ENCODE results near the gene ABCC3. TPM values are rescaled to one million over a fixed set of nuclear protein-coding genes. Genes with fewer than 3 reads are reported as not detected.

The ABCC3 gene
- total and polyA plus RNA-seq, 8 donors, result 30.9 to 120 (median 50.3) TPM

- no peak overlapping the region for H3K27ac ChIP-seq
- TF ChIP-seq, protein P1, sequence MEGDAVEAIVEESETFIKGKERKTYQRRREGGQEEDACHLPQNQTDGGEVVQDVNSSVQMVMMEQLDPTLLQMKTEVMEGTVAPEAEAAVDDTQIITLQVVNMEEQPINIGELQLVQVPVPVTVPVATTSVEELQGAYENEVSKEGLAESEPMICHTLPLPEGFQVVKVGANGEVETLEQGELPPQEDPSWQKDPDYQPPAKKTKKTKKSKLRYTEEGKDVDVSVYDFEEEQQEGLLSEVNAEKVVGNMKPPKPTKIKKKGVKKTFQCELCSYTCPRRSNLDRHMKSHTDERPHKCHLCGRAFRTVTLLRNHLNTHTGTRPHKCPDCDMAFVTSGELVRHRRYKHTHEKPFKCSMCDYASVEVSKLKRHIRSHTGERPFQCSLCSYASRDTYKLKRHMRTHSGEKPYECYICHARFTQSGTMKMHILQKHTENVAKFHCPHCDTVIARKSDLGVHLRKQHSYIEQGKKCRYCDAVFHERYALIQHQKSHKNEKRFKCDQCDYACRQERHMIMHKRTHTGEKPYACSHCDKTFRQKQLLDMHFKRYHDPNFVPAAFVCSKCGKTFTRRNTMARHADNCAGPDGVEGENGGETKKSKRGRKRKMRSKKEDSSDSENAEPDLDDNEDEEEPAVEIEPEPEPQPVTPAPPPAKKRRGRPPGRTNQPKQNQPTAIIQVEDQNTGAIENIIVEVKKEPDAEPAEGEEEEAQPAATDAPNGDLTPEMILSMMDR (IDR thresholded peaks at IDR 0.05), result no peak
- ATAC-seq, result no peak
These were observed 17.0 kb downstream of the ABCC3 start for GRCh38 chr17:50651661-50652060.

DNA sequence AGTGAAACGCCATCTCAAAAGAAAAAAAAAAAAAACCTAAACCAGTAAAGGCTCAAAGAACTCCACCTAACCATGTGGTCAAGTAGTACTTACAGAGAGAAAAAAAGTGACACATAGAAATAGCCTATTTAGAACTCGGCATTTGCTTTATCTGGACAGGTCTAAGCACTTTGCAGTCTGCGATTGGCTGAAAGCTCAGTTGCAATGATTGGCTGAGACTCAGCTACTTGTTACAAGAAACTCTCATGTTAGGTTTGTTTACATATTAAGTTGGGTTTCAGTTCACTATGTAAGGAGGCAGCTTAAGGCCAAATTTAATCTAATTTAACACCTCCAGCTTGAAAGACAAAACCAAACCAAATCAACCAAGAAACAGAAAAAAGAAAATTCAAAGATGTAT is 19.1 kb downstream of the ABCC3 start:
- peak; percentile 93 for ATAC-seq
- no peaks in the 10 kb centered on the region for H3K36me3 ChIP-seq
- no peaks in the 10 kb centered on the region for H3K27me3 ChIP-seq
- no peak overlapping the region for H3K4me3 ChIP-seq
- DNase-seq, result no peak
- no peak overlapping the region for H3K27ac ChIP-seq
- H3K4me1 ChIP-seq, result no peaks in the 10 kb centered on the region
- intact Hi-C loops (cut with DNase I), result no loop called here
- H3K9me3 ChIP-seq, result peaks cover 0 to 2% of the 10 kb centered on the region in 2 donors
- TF ChIP-seq, protein P1 (IDR thresholded peaks at IDR 0.05), result no peak

More at GRCh38 chr17:50651661-50652060, 17.0 kb downstream of the ABCC3 start:
- no peak overlapping the region for H3K4me3 ChIP-seq
- H3K9me3 ChIP-seq, result peaks cover 0 to 2% of the 10 kb centered on the region in 2 donors
- DNase-seq, result no peak
- no peaks in the 10 kb centered on the region for H3K36me3 ChIP-seq
- H3K4me1 ChIP-seq, result no peaks in the 10 kb centered on the region
- intact Hi-C loops (cut with DNase I), result no loop called here
- H3K27me3 ChIP-seq, result no peaks in the 10 kb centered on the region

GRCh38 chr17:50656509-50656908 is 21.8 kb downstream of the ABCC3 start:
- Histone ChIP-seq H3K27me3 (no peaks in the 10 kb centered on the region), H3K4me1 (peaks cover 19% of the 10 kb centered on the region in 2 donors), H3K27ac (no peak overlapping the region), H3K36me3 (no peaks in the 10 kb centered on the region), H3K4me3 (no peak overlapping the region), H3K9me3 (peaks cover 0 to 2% of the 10 kb centered on the region in 2 donors)
- peak in 1 of 4 donors; percentile 39 for DNase-seq
- intact Hi-C loops (cut with DNase I), result no loop called here
- no peak for ATAC-seq
- TF ChIP-seq, protein P1 (IDR thresholded peaks at IDR 0.05), result no peak

GRCh38 chr17:50657054-50657453 is 22.4 kb downstream of the ABCC3 start:
- no peaks in the 10 kb centered on the region for H3K27me3 ChIP-seq
- no peak overlapping the region for H3K27ac ChIP-seq
- no peaks in the 10 kb centered on the region for H3K36me3 ChIP-seq
- H3K9me3 ChIP-seq, result peaks cover 0 to 2% of the 10 kb centered on the region in 2 donors
- H3K4me1 ChIP-seq, result peaks cover 21 to 24% of the 10 kb centered on the region in 2 donors
- peak in 1 of 4 donors; percentile 34 for DNase-seq
- H3K4me3 ChIP-seq, result no peak overlapping the region
- ATAC-seq, result no peak
- TF ChIP-seq, protein P1 (IDR thresholded peaks at IDR 0.05), result no peak
- intact Hi-C loops (cut with DNase I), result no loop called here

- Histone ChIP-seq H3K36me3 (no peaks in the 10 kb centered on the region), H3K9me3 (peaks cover 0 to 2% of the 10 kb centered on the region in 2 donors), H3K4me3 (no peak overlapping the region), H3K27ac (no peak overlapping the region), H3K4me1 (peaks cover 21 to 30% of the 10 kb centered on the region in 2 donors), H3K27me3 (no peaks in the 10 kb centered on the region)
- DNase-seq (peak in 1 of 4 donors; percentile 47), ATAC-seq (no peak)
- TF ChIP-seq, protein P1 (IDR thresholded peaks at IDR 0.05), result no peak
- intact Hi-C loops (cut with DNase I), result no loop called here
These were observed 22.9 kb downstream of the ABCC3 start for GRCh38 chr17:50657627-50658026.
